GM21423 (cell line): ENCODE data around the gene FCN1.
"Not testable (repeated sequence)": the region's sequence is repeated elsewhere in the genome, so short reads cannot be mapped to it uniquely, and the experiment has no call there.

Experiments used
- ATAC-seq: cut with Tn5 transposase; IDR thresholded peaks from one replicate; pipeline ENCODE4 v1.9.1; 2021; ENCODE audit warnings: mild to moderate bottlenecking, moderate library complexity; ENCODE audit not compliant: unreplicated experiment

Gene FCN1

GRCh38 chr9:134860510-134860909 is 57.2 kb downstream of the FCN1 start:
- ATAC-seq, result no peak

DNA sequence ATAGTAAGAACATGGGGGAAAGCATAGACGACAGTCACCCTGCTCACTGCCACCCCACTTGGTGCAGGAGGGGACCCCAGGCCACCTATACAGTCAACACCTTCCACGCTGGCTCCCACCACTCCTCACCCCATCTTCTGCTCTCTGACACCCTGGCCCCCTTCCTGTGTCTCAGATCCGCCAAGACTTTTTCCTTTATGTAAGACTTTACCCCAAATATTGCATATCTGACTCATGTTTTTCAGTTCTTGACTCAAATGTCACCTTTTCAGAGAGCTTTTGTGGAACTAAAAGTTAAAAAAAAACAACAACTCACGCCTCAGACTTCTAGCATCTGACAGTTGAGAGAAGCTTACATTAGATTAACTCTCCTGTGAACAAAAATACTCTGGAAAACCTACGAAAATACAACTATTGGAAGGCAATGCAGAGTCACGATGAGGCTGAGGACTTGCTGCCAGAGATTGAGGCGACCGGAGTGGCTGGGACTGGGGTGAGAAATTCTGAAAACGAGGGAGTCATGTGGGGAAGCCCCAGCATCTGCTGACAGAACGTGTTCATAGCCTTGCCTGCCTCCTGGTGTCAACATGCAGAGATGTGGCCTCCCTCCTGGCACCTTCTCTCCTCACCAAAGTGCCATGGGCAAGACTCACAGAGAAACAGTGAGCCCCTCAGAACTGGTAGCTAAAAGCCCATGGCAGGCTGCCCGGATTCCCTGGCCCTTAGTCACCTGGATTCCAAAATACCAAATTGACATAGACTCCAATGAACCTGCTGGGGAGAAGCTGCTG is 59.5 kb downstream of the FCN1 start:
- peak; percentile 76 for ATAC-seq

DNA sequence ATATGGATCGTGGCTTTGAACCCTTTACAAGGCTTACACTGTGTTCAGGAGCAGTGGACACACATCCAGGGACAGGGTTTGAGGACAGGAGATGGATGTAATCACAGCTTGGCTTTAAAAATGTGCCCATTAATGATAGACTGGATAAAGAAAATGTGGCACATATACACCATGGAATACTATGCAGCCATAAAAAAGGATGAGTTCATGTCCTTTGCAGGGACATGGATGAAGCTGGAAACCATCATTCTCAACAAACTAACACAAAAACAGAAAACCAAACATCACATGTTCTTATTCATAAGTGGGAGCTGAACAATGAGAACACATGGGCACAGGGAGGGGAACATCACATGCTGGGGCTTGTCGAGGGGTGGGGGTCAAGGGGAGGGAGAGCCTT is 60.3 kb downstream of the FCN1 start:
- ATAC-seq, result not testable (repeated sequence)

DNA sequence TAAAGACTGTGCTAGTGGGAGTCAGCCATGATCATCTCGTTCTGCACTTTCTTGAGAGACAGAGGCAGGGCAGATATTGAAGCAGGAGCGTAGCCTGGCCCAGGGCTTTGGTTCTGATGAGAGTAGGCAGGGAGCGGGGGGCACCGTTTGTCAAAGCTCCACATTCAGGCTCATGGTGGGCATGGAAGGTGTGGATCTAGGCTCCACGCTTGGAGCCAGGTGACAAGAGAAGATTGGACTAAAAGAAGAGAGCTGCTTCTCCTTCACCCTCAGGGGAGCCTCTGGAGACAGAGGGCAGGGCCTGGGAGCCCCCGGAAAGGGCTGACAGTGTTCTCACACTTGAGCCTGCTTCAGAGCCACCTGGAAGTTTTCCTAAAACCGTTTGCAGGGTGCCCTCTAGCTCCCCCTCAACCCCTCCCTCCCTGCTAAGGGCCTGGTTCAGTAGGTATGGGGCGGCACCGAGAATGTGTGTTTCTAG is 61.8 kb downstream of the FCN1 start:
- ATAC-seq, result no peak
